ENCODE data around the gene CALB2. TPM values are rescaled to one million over a fixed set of nuclear protein-coding genes. Genes with fewer than 3 reads are reported as not detected.

The CALB2 gene
- total RNA-seq, 1 donor = 1.1 TPM

DNA sequence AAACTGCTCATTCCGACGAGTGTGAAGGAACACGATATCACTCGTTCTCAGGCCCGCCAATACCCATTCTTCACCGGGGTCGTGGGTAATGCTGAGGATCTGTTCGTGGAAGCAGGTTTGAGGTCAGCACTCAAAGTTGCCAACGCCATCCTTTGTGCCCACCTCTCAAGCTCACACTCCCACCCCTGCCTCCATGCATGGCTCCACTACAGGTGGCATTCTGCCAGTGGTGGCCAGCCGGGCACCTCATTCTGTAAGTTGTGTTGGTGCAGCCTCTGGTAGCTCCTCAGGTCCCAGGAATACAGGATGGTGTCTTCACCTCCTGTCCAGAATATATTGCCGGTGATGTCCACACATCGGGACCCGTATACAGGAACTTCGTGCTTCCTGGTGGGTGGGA, 72.7 kb downstream of the CALB2 start:
- H3K79me2 ChIP-seq (ENCODE audit: insufficient read depth, low read length) = no peaks in the 10 kb centered on the region
- H3K27me3 ChIP-seq (ENCODE audit: insufficient read depth, low read length) = peaks cover 6% of the 10 kb centered on the region
- H2AFZ ChIP-seq (ENCODE audit: low read length) = no peak overlapping the region
- H3K4me1 ChIP-seq (ENCODE audit: insufficient read depth, low read length) = no peaks in the 10 kb centered on the region
- H3K27ac ChIP-seq (ENCODE audit: low read depth, low read length) = no peak overlapping the region
- H3K4me3 ChIP-seq (ENCODE audit: insufficient read depth, low read length) = no peak overlapping the region
- TF ChIP-seq, protein P1, sequence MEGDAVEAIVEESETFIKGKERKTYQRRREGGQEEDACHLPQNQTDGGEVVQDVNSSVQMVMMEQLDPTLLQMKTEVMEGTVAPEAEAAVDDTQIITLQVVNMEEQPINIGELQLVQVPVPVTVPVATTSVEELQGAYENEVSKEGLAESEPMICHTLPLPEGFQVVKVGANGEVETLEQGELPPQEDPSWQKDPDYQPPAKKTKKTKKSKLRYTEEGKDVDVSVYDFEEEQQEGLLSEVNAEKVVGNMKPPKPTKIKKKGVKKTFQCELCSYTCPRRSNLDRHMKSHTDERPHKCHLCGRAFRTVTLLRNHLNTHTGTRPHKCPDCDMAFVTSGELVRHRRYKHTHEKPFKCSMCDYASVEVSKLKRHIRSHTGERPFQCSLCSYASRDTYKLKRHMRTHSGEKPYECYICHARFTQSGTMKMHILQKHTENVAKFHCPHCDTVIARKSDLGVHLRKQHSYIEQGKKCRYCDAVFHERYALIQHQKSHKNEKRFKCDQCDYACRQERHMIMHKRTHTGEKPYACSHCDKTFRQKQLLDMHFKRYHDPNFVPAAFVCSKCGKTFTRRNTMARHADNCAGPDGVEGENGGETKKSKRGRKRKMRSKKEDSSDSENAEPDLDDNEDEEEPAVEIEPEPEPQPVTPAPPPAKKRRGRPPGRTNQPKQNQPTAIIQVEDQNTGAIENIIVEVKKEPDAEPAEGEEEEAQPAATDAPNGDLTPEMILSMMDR (IDR thresholded peaks at IDR 0.05; ENCODE audit: extremely low read depth, low read depth, low read length) = no peak
- no peaks in the 10 kb centered on the region for H3K9me3 ChIP-seq (ENCODE audit: low read depth, low read length)
- DNase-seq (ENCODE audit: insufficient read length, low spot score, missing footprints) = no peak
- no peaks in the 10 kb centered on the region for H4K20me1 ChIP-seq (ENCODE audit: insufficient read depth, low read length)
- H3K36me3 ChIP-seq (ENCODE audit: insufficient read depth, low read length) = no peaks in the 10 kb centered on the region
- H3K4me2 ChIP-seq (ENCODE audit: insufficient read depth, low read length) = no peak overlapping the region

DNA sequence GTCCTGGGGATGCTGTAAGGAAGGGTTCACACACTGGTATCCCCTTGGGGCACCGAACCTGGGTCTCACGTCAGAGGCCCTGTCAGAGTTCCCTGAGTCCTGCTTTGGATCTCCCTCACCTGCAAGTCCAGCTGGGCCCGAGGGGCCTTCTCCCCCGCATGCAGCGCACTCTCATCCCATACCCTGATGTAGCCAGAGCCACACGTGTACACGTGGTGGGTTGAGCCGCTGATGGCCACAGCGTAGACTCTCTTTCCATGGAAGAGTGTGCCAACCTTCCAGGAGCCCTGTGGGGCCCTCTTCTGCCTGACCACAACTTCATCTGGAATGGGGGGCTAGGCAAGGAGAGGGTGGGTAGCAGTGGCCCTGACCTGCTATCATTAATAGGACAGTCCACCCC, 73.5 kb downstream of the CALB2 start:
- no peak overlapping the region for H3K27ac ChIP-seq (ENCODE audit: low read depth, low read length)
- H4K20me1 ChIP-seq (ENCODE audit: insufficient read depth, low read length) = no peaks in the 10 kb centered on the region
- H3K4me2 ChIP-seq (ENCODE audit: insufficient read depth, low read length) = no peak overlapping the region
- no peaks in the 10 kb centered on the region for H3K9me3 ChIP-seq (ENCODE audit: low read depth, low read length)
- H2AFZ ChIP-seq (ENCODE audit: low read length) = no peak overlapping the region
- H3K4me3 ChIP-seq (ENCODE audit: insufficient read depth, low read length) = no peak overlapping the region
- no peaks in the 10 kb centered on the region for H3K4me1 ChIP-seq (ENCODE audit: insufficient read depth, low read length)
- no peak for DNase-seq (ENCODE audit: insufficient read length, low spot score, missing footprints)
- H3K36me3 ChIP-seq (ENCODE audit: insufficient read depth, low read length) = no peaks in the 10 kb centered on the region
- H3K27me3 ChIP-seq (ENCODE audit: insufficient read depth, low read length) = peaks cover 3% of the 10 kb centered on the region
- TF ChIP-seq, protein P1 (IDR thresholded peaks at IDR 0.05; ENCODE audit: extremely low read depth, low read depth, low read length) = no peak
- no peaks in the 10 kb centered on the region for H3K79me2 ChIP-seq (ENCODE audit: insufficient read depth, low read length)

DNA sequence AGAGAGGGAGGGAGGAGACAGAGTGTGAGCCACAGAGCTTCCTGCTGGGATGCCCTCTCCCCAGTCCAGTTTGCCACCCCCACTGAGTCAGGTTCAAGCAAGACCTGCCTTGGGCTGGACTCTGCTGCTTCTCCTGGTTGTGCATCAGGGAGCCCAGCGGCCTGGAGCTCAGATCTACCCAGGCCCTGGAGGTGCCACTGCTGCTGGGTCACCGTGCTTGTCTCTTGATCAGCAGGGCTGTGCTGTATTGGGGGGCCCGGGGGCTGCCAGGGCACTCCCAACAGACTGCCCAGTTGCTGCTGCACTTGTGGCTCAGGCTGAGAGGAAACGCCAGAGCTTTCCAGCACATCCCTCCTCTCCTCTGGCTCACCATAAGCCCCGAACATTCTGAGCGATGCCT, 74.4 kb downstream of the CALB2 start:
- no peak overlapping the region for H3K27ac ChIP-seq (ENCODE audit: low read depth, low read length)
- H2AFZ ChIP-seq (ENCODE audit: low read length) = no peak overlapping the region
- no peak overlapping the region for H3K4me3 ChIP-seq (ENCODE audit: insufficient read depth, low read length)
- DNase-seq (ENCODE audit: insufficient read length, low spot score, missing footprints) = no peak
- H3K4me2 ChIP-seq (ENCODE audit: insufficient read depth, low read length) = no peak overlapping the region
- H3K9me3 ChIP-seq (ENCODE audit: low read depth, low read length) = no peaks in the 10 kb centered on the region
- H3K27me3 ChIP-seq (ENCODE audit: insufficient read depth, low read length) = peaks cover 3% of the 10 kb centered on the region
- no peaks in the 10 kb centered on the region for H3K36me3 ChIP-seq (ENCODE audit: insufficient read depth, low read length)
- H4K20me1 ChIP-seq (ENCODE audit: insufficient read depth, low read length) = no peaks in the 10 kb centered on the region
- no peaks in the 10 kb centered on the region for H3K79me2 ChIP-seq (ENCODE audit: insufficient read depth, low read length)
- TF ChIP-seq, protein P1 (IDR thresholded peaks at IDR 0.05; ENCODE audit: extremely low read depth, low read depth, low read length) = no peak
- H3K4me1 ChIP-seq (ENCODE audit: insufficient read depth, low read length) = no peaks in the 10 kb centered on the region

DNA sequence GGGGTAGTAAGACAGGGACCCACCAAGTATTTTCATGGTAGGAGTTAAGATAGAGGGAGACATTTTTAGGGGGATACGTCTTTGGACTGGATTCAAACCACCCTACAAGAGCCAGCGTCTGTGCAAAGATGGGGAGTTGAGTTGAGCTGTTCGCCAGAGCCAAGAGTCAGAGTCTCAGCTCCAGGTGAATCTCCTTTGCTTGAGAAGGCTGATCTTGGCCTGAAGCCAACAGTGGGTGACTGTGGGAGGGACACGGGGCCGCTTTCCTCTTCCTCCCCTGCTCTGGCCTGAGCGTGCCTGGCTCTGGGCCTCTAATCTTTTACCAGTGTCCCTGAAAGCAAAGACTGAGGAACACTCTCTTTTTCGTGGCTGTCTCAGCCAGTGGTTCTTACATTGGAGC, 78.0 kb downstream of the CALB2 start:
- Histone ChIP-seq H3K27ac (ENCODE audit: low read depth, low read length) (no peak overlapping the region), H3K4me2 (ENCODE audit: insufficient read depth, low read length) (no peak overlapping the region), H4K20me1 (ENCODE audit: insufficient read depth, low read length) (no peaks in the 10 kb centered on the region), H3K4me1 (ENCODE audit: insufficient read depth, low read length) (no peaks in the 10 kb centered on the region), H2AFZ (ENCODE audit: low read length) (no peak overlapping the region), H3K27me3 (ENCODE audit: insufficient read depth, low read length) (no peaks in the 10 kb centered on the region), H3K9me3 (ENCODE audit: low read depth, low read length) (no peaks in the 10 kb centered on the region), H3K36me3 (ENCODE audit: insufficient read depth, low read length) (no peaks in the 10 kb centered on the region), H3K79me2 (ENCODE audit: insufficient read depth, low read length) (no peaks in the 10 kb centered on the region), H3K4me3 (ENCODE audit: insufficient read depth, low read length) (no peak overlapping the region)
- TF ChIP-seq, protein P1 (IDR thresholded peaks at IDR 0.05; ENCODE audit: extremely low read depth, low read depth, low read length) = no peak
- DNase-seq (ENCODE audit: insufficient read length, low spot score, missing footprints) = no peak
